H9 (cell line): ENCODE measurements around the gene PTPRJ. TPM values are rescaled to one million over a fixed set of nuclear protein-coding genes. Genes with fewer than 3 reads are reported as not detected.

Experiments
- DNase-seq: peaks from one replicate; pipeline ENCODE4 v3.0.0-alpha.2; 2017
- H2AFZ ChIP-seq: one replicate; pipeline ENCODE4 v1.6.1; 2013; ENCODE audit warnings: mild to moderate bottlenecking, low read length, control low read depth, moderate library complexity
- H2AK5ac ChIP-seq: 2 replicates; pipeline ENCODE4 v1.6.1; 2013; ENCODE audit warnings: low read length, control low read depth, mixed read lengths; ENCODE audit not compliant: insufficient read length
- H2BK120ac ChIP-seq: one replicate; pipeline ENCODE4 v1.6.1; 2013; ENCODE audit warnings: low read depth, mild to moderate bottlenecking, low read length, control low read depth, inconsistent platforms; ENCODE audit not compliant: poor library complexity, severe bottlenecking
- H2BK12ac ChIP-seq: 2 replicates; pipeline ENCODE4 v1.6.1; 2013; ENCODE audit warnings: low read length, control low read depth, mixed read lengths, low read depth; ENCODE audit not compliant: insufficient read length
- H2BK15ac ChIP-seq: 2 replicates; pipeline ENCODE4 v1.6.1; 2013; ENCODE audit warnings: low read depth, low read length, control low read depth
- H2BK20ac ChIP-seq: one replicate; pipeline ENCODE4 v1.6.1; 2013; ENCODE audit warnings: low read depth, mild to moderate bottlenecking, low read length, control low read depth, inconsistent platforms; ENCODE audit not compliant: poor library complexity, severe bottlenecking
- H2BK5ac ChIP-seq: 2 replicates; pipeline ENCODE4 v1.6.1; 2013; ENCODE audit warnings: low read length, control low read depth, mixed read lengths; ENCODE audit not compliant: insufficient read length
- H3K14ac ChIP-seq: 2 replicates; pipeline ENCODE4 v1.6.1; 2013; ENCODE audit warnings: low read length, control low read depth; ENCODE audit not compliant: insufficient read depth
- H3K18ac ChIP-seq: 2 replicates; pipeline ENCODE4 v1.6.1; 2013; ENCODE audit warnings: low read depth, mild to moderate bottlenecking, mixed read lengths, low read length, control low read depth; ENCODE audit not compliant: insufficient read length
- H3K23ac ChIP-seq: 2 replicates; pipeline ENCODE4 v1.6.1; 2013; ENCODE audit warnings: low read length, control low read depth, mixed read lengths, low read depth; ENCODE audit not compliant: insufficient read length
- H3K23me2 ChIP-seq: 2 replicates; pipeline ENCODE4 v1.6.1; 2013; ENCODE audit warnings: low read depth, mild to moderate bottlenecking, mixed read lengths, low read length, control low read depth; ENCODE audit not compliant: insufficient read length, poor library complexity, severe bottlenecking
- H3K27ac ChIP-seq: 2 replicates; pipeline ENCODE4 v1.5.1; 2013; ENCODE audit warnings: low read length, control low read depth, mixed read lengths, low read depth; ENCODE audit not compliant: insufficient read length
- H3K27me3 ChIP-seq: 2 replicates; pipeline ENCODE4 v1.6.1; 2013; ENCODE audit warnings: low read length, control low read depth, inconsistent platforms; ENCODE audit not compliant: insufficient read depth
- H3K4ac ChIP-seq: 2 replicates; pipeline ENCODE4 v1.6.1; 2013; ENCODE audit warnings: low read depth, mild to moderate bottlenecking, control low read depth, inconsistent platforms, low read length, moderate library complexity
- H3K4me1 ChIP-seq: 2 replicates; pipeline ENCODE4 v1.6.1; 2013; ENCODE audit warnings: low read length, control low read depth, inconsistent platforms; ENCODE audit not compliant: insufficient read depth
- H3K4me2 ChIP-seq: 2 replicates; pipeline ENCODE4 v1.6.1; 2013; ENCODE audit warnings: low read length, control low read depth, mixed read lengths; ENCODE audit not compliant: insufficient read length, insufficient read depth
- H3K56ac ChIP-seq: 2 replicates; pipeline ENCODE4 v1.6.1; 2013; ENCODE audit warnings: low read depth, mild to moderate bottlenecking, mixed read lengths, low read length, control low read depth; ENCODE audit not compliant: insufficient read length
- H3K79me1 ChIP-seq: 2 replicates; pipeline ENCODE4 v1.6.1; 2013; ENCODE audit warnings: low read depth, mild to moderate bottlenecking, moderate library complexity, low read length, control low read depth, inconsistent platforms; ENCODE audit not compliant: insufficient read depth, poor library complexity, severe bottlenecking
- H3K79me2 ChIP-seq: 2 replicates; pipeline ENCODE4 v1.6.1; 2013; ENCODE audit warnings: low read length, control low read depth, inconsistent platforms; ENCODE audit not compliant: insufficient read depth
- H3K9ac ChIP-seq: 2 replicates; pipeline ENCODE4 v1.6.1; 2013; ENCODE audit warnings: low read length, control low read depth, mixed read lengths; ENCODE audit not compliant: insufficient read length; ENCODE audit errors: extremely low read depth
- H3K9me3 ChIP-seq: one replicate; pipeline ENCODE4 v1.6.1; 2013; ENCODE audit warnings: low read depth, low read length, inconsistent platforms; ENCODE audit not compliant: control insufficient read depth
- H3T11ph ChIP-seq: one replicate; pipeline ENCODE4 v1.6.1; 2013; ENCODE audit warnings: mild to moderate bottlenecking, low read length, control low read depth, inconsistent platforms
- H4K20me1 ChIP-seq: one replicate; pipeline ENCODE4 v1.6.1; 2013; ENCODE audit not compliant: control insufficient read depth, insufficient read length, insufficient read depth
- H4K5ac ChIP-seq: 2 replicates; pipeline ENCODE4 v1.6.1; 2013; ENCODE audit warnings: low read depth, mild to moderate bottlenecking, mixed read lengths, low read length, control low read depth; ENCODE audit not compliant: insufficient read length
- H4K8ac ChIP-seq: replicated peaks from 2 replicates; pipeline ENCODE4 v1.6.1; 2013; ENCODE audit warnings: low read length, control low read depth, mixed read lengths, low read depth; ENCODE audit not compliant: insufficient read length
- H4K91ac ChIP-seq: 2 replicates; pipeline ENCODE4 v1.6.1; 2013; ENCODE audit warnings: low read depth, mild to moderate bottlenecking, moderate library complexity, mixed read lengths, low read length, control low read depth; ENCODE audit not compliant: insufficient read length
- H3K27ac Mint-ChIP-seq, 3 experiments: 2 replicates in 2 of 3; 3 replicates in 1 of 3; pipeline ENCODE4 v1.8.0; 2020 to 2021; ENCODE audit warnings: mixed read lengths in 3 of 3, mild to moderate bottlenecking in 1 of 3, moderate library complexity in 1 of 3
- H3K27me3 Mint-ChIP-seq: 2 replicates; pipeline ENCODE4 v1.8.0; 2021; ENCODE audit warnings: low read depth, mild to moderate bottlenecking, moderate library complexity, mixed read lengths
- H3K36me3 Mint-ChIP-seq, 3 experiments: 2 replicates in 2 of 3; 3 replicates in 1 of 3; pipeline ENCODE4 v1.8.0; 2020 to 2021; ENCODE audit warnings: low read depth in 3 of 3, mixed read lengths in 3 of 3; ENCODE audit not compliant: insufficient read depth in 1 of 3
- H3K4me1 Mint-ChIP-seq, 2 experiments: 2 replicates each; pipeline ENCODE4 v1.8.0; 2020; ENCODE audit warnings: mixed read lengths in 2 of 2
- H3K4me3 Mint-ChIP-seq, 2 experiments: 2 replicates in 1 of 2; 3 replicates in 1 of 2; pipeline ENCODE4 v1.8.0; 2020 to 2021; ENCODE audit warnings: mild to moderate bottlenecking in 2 of 2, mixed read lengths in 2 of 2, moderate library complexity in 1 of 2
- H3K9me3 Mint-ChIP-seq, 2 experiments: 2 replicates in 1 of 2; 3 replicates in 1 of 2; pipeline ENCODE4 v1.8.0; 2020; ENCODE audit warnings: mild to moderate bottlenecking in 2 of 2, mixed read lengths in 2 of 2, moderate library complexity in 1 of 2
- CTCF ChIP-seq: fragments of 200-600 bp; sonication (generic); conservative IDR thresholded peaks from 3 replicates; pipeline ENCODE4 v1.8.0; 2021; ENCODE audit warnings: antibody characterized with exemption, mild to moderate bottlenecking
- total RNA-seq: library from RNA; stranded (reverse); gene quantifications from 2 replicates; pipeline ENCODE4 v1.2.1, GENCODE V29; 2021

Gene PTPRJ
- total RNA-seq, 1 experiment from 2014 or later, result 10.6 TPM

- no peaks in the 10 kb centered on the region for H3K9me3 Mint-ChIP-seq
- no peak overlapping the region for H3K23ac ChIP-seq
- no peak overlapping the region for H2BK12ac ChIP-seq
- no peak overlapping the region for H3K4me3 Mint-ChIP-seq
- no peak overlapping the region for H2BK20ac ChIP-seq
- H4K8ac ChIP-seq, result no peak overlapping the region
- peaks cover 0 to 4% of the 10 kb centered on the region in 2 experiments; a peak in 2 of 4 replicates for H3K4me1 Mint-ChIP-seq
- no peak for TF ChIP-seq CTCF
- no peaks in the 10 kb centered on the region for H3K79me2 ChIP-seq
- no peak overlapping the region for H3K4ac ChIP-seq
- H3K27ac Mint-ChIP-seq, result no peak overlapping the region
- no peak overlapping the region for H2AK5ac ChIP-seq
- H3K18ac ChIP-seq, result no peak overlapping the region
- H3K56ac ChIP-seq, result no peak overlapping the region
- peaks cover 0 to 9% (median 4%) of the 10 kb centered on the region in 3 experiments; a peak in 3 of 7 replicates for H3K36me3 Mint-ChIP-seq
- no peaks in the 10 kb centered on the region for H3K27me3 ChIP-seq
- H4K91ac ChIP-seq, result no peak overlapping the region
- no peaks in the 10 kb centered on the region for H3K9me3 ChIP-seq
- H2BK5ac ChIP-seq, result no peak overlapping the region
- no peak overlapping the region for H4K5ac ChIP-seq
- no peaks in the 10 kb centered on the region for H3K27me3 Mint-ChIP-seq
- H3K14ac ChIP-seq, result no peak overlapping the region
- H3K4me2 ChIP-seq, result no peak overlapping the region
- H2BK120ac ChIP-seq, result no peak overlapping the region
- H3K27ac ChIP-seq, result no peak overlapping the region
- H3K79me1 ChIP-seq, result no peaks in the 10 kb centered on the region
- H3K23me2 ChIP-seq, result peaks cover 2% of the 10 kb centered on the region
- no peak for DNase-seq
- H2AFZ ChIP-seq, result no peak overlapping the region
- no peak overlapping the region for H3T11ph ChIP-seq
- H3K9ac ChIP-seq, result no peak overlapping the region
- H3K4me1 ChIP-seq, result peaks cover 2% of the 10 kb centered on the region; the same call in 1 of the 2 replicates
- H4K20me1 ChIP-seq, result no peaks in the 10 kb centered on the region
- no peak overlapping the region for H2BK15ac ChIP-seq
Observed at GRCh38 chr11:48164836-48165235, 184.5 kb downstream of the PTPRJ start.
